Muscle of leg (tissue), 11 donors: ENCODE results near the gene MYCBPAP. TPM values are rescaled to one million over a fixed set of nuclear protein-coding genes. Genes with fewer than 3 reads are reported as not detected.

Source experiments
- DNase-seq: peaks from one replicate; pipeline ENCODE4 v3.0.0; 2013
- H3K27ac ChIP-seq: one replicate; pipeline ENCODE4 v1.5.1; 2013; ENCODE audit warnings: mild to moderate bottlenecking, low read length, control low read depth
- H3K27me3 ChIP-seq: one replicate; pipeline ENCODE4 v1.6.1; 2013; ENCODE audit warnings: low read length; ENCODE audit not compliant: control insufficient read depth, insufficient read depth
- H3K36me3 ChIP-seq: one replicate; pipeline ENCODE4 v1.6.1; 2013; ENCODE audit warnings: low read length; ENCODE audit not compliant: control insufficient read depth, insufficient read depth
- H3K4me1 ChIP-seq: one replicate; pipeline ENCODE4 v1.6.1; 2013; ENCODE audit warnings: low read length; ENCODE audit not compliant: control insufficient read depth, insufficient read depth
- H3K4me3 ChIP-seq: one replicate; pipeline ENCODE4 v1.5.1; 2013; ENCODE audit warnings: low read length, control low read depth
- H3K9me3 ChIP-seq: replicated peaks from 2 replicates; pipeline ENCODE4 v1.6.1; 2013; ENCODE audit warnings: low read depth, low read length; ENCODE audit not compliant: control insufficient read depth
- WGBS: methylation state at CpG from one replicate; pipeline ENCODE4 v1.1.5; 2013; ENCODE audit warnings: missing lambda C conversion rate; ENCODE audit not compliant: insufficient coverage; 5-methylcytosine and 5-hydroxymethylcytosine counted together
- polyA plus RNA-seq, 8 donors: library from polyadenylated mRNA; unstranded; fragments of 120-200 nt; gene quantifications; one replicate each; pipeline versions ENCODE4 v1.2.1 to v1.2.3, GENCODE V29; 2013; ENCODE audit warnings: inconsistent platforms in 1 of 8, low replicate concordance in 1 of 8; ENCODE audit not compliant: insufficient read length in 8 of 8, insufficient read depth in 1 of 8
- total RNA-seq: library from RNA; stranded (reverse); fragments of 120-200 nt; gene quantifications from one replicate; pipeline ENCODE4 v1.2.4, GENCODE V29; 2013

MYCBPAP gene
- total and polyA plus RNA-seq, 9 donors = 0.66 to 2.3 (median 0.82) TPM

DNA sequence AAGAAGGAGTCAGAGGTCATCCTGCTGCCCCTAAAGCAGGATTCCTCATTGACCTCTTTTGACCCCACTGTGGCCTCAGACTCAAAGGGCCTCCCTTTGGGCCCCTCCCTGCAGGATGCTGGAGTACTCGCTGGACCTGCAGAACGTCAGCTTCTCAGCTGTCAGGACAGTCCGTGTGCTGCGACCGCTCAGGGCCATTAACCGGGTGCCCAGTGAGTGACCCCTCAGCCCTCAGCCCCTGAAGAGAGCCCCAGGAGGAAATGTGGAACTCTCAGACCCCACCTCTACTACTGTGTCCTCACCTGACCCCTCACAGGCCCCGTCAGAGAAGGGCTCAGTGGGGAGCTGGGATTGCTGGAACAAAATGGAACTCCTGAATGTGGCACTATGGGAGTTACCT lies 61.4 kb downstream of the MYCBPAP start:
- Histone ChIP-seq H3K9me3 (no peaks in the 10 kb centered on the region), H3K4me3 (no peak overlapping the region), H3K36me3 (peaks cover 2% of the 10 kb centered on the region), H3K27ac (no peak overlapping the region), H3K27me3 (peaks cover 16% of the 10 kb centered on the region), H3K4me1 (peaks cover 33% of the 10 kb centered on the region)
- no peak for DNase-seq
- 82% methylated on average over 5 of the region's 7 CpGs for WGBS

- Histone ChIP-seq H3K36me3 (peaks cover 2% of the 10 kb centered on the region), H3K4me3 (no peak overlapping the region), H3K27ac (no peak overlapping the region), H3K9me3 (no peaks in the 10 kb centered on the region), H3K27me3 (peaks cover 12% of the 10 kb centered on the region), H3K4me1 (peaks cover 29% of the 10 kb centered on the region)
- 63% methylated on average over 7 of the region's 8 CpGs for WGBS
- DNase-seq = no peak
Observed at GRCh38 chr17:50570032-50570431, 61.8 kb downstream of the MYCBPAP start.

GRCh38 chr17:50570528-50570927 lies 62.3 kb downstream of the MYCBPAP start:
- Histone ChIP-seq H3K27ac (no peak overlapping the region), H3K4me1 (peaks cover 24% of the 10 kb centered on the region), H3K27me3 (peaks cover 9% of the 10 kb centered on the region), H3K36me3 (peaks cover 2% of the 10 kb centered on the region), H3K9me3 (no peaks in the 10 kb centered on the region), H3K4me3 (no peak overlapping the region)
- 63% methylated on average over 6 of the region's 7 CpGs for WGBS
- no peak for DNase-seq

DNA sequence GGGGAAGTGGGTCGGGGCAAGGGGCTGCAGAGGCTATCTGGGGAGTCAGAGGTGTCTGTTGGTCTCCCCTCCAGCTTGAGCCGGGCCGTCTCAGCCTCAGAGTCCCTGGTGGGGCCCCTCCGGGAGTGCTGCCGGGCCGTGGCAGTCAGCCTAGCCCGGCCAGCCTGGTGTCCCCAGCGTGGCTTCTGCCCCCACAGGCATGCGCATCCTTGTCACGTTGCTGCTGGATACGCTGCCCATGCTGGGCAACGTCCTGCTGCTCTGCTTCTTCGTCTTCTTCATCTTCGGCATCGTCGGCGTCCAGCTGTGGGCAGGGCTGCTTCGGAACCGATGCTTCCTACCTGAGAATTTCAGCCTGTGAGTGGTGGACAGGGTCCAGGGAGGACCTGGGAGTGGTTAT lies 63.4 kb downstream of the MYCBPAP start:
- Histone ChIP-seq H3K9me3 (no peaks in the 10 kb centered on the region), H3K4me1 (peaks cover 12% of the 10 kb centered on the region), H3K27ac (no peak overlapping the region), H3K27me3 (peaks cover 3% of the 10 kb centered on the region), H3K36me3 (peaks cover 2% of the 10 kb centered on the region), H3K4me3 (no peak overlapping the region)
- WGBS = 70% methylated on average over 15 of the region's 19 CpGs
- DNase-seq = no peak

DNA sequence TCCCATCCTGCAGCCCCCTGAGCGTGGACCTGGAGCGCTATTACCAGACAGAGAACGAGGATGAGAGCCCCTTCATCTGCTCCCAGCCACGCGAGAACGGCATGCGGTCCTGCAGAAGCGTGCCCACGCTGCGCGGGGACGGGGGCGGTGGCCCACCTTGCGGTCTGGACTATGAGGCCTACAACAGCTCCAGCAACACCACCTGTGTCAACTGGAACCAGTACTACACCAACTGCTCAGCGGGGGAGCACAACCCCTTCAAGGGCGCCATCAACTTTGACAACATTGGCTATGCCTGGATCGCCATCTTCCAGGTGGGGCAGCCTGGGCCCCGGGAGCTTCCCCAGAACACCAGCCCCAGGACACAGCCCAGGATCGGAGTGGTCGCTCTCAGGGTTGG lies 64.3 kb downstream of the MYCBPAP start:
- H3K27me3 ChIP-seq = peaks cover 2% of the 10 kb centered on the region
- peaks cover 2% of the 10 kb centered on the region for H3K36me3 ChIP-seq
- H3K9me3 ChIP-seq = no peaks in the 10 kb centered on the region
- H3K4me3 ChIP-seq = no peak overlapping the region
- H3K4me1 ChIP-seq = peaks cover 4% of the 10 kb centered on the region
- DNase-seq = no peak
- WGBS = 95% methylated on average over 15 of the region's 20 CpGs
- no peak overlapping the region for H3K27ac ChIP-seq

GRCh38 chr17:50573866-50574611 lies 65.8 kb downstream of the MYCBPAP start:
- peaks cover 2% of the 10 kb centered on the region for H3K27me3 ChIP-seq
- no peaks in the 10 kb centered on the region for H3K9me3 ChIP-seq
- DNase-seq = no peak
- WGBS = 92% methylated on average over 8 of the region's 12 CpGs
- no peaks in the 10 kb centered on the region for H3K4me1 ChIP-seq
- H3K4me3 ChIP-seq = no peak overlapping the region
- no peak overlapping the region for H3K27ac ChIP-seq
- peaks cover 5% of the 10 kb centered on the region for H3K36me3 ChIP-seq

- WGBS = 82% methylated on average over 26 of the region's 33 CpGs
- Histone ChIP-seq H3K4me1 (no peaks in the 10 kb centered on the region), H3K36me3 (peaks cover 3% of the 10 kb centered on the region), H3K4me3 (no peak overlapping the region), H3K27me3 (peaks cover 2% of the 10 kb centered on the region), H3K9me3 (no peaks in the 10 kb centered on the region), H3K27ac (no peak overlapping the region)
- no peak for DNase-seq
Observed at GRCh38 chr17:50575581-50576210, 67.5 kb downstream of the MYCBPAP start.

- H3K27ac ChIP-seq = no peak overlapping the region
- WGBS = 86% methylated on average over 8 of the region's 13 CpGs
- H3K9me3 ChIP-seq = no peaks in the 10 kb centered on the region
- no peaks in the 10 kb centered on the region for H3K4me1 ChIP-seq
- H3K27me3 ChIP-seq = peaks cover 2% of the 10 kb centered on the region
- no peak overlapping the region for H3K4me3 ChIP-seq
- H3K36me3 ChIP-seq = peaks cover 3% of the 10 kb centered on the region
- no peak for DNase-seq
Observed at GRCh38 chr17:50576864-50577263, 68.6 kb downstream of the MYCBPAP start.

- Histone ChIP-seq H3K4me1 (peaks cover 5% of the 10 kb centered on the region), H3K27ac (no peak overlapping the region), H3K4me3 (no peak overlapping the region), H3K27me3 (peaks cover 2% of the 10 kb centered on the region), H3K9me3 (no peaks in the 10 kb centered on the region), H3K36me3 (peaks cover 3% of the 10 kb centered on the region)
- 89% methylated on average over 13 of the region's 13 CpGs for WGBS
- DNase-seq = no peak
Observed at GRCh38 chr17:50577451-50577954, 69.3 kb downstream of the MYCBPAP start.

DNA sequence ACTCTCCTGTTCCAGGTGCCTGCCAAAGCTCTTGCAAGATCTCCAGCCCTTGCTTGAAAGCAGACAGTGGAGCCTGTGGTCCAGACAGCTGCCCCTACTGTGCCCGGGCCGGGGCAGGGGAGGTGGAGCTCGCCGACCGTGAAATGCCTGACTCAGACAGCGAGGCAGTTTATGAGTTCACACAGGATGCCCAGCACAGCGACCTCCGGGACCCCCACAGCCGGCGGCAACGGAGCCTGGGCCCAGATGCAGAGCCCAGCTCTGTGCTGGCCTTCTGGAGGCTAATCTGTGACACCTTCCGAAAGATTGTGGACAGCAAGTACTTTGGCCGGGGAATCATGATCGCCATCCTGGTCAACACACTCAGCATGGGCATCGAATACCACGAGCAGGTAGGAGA lies 69.9 kb downstream of the MYCBPAP start:
- Histone ChIP-seq H3K4me1 (peaks cover 10% of the 10 kb centered on the region), H3K36me3 (peaks cover 3% of the 10 kb centered on the region), H3K9me3 (no peaks in the 10 kb centered on the region), H3K27me3 (peaks cover 3% of the 10 kb centered on the region), H3K4me3 (no peak overlapping the region), H3K27ac (no peak overlapping the region)
- no peak for DNase-seq
- WGBS = 71% methylated on average over 13 of the region's 16 CpGs
